GM12891 (cell line): Measurements from ENCODE around the gene MED20.

Source experiments
- POLR2A ChIP-seq: IDR thresholded peaks from 2 replicates; pipeline ENCODE4 v1.6.1; 2011; ENCODE audit warnings: low read depth, low read length, control low read depth
- POLR2AphosphoS5 ChIP-seq: IDR thresholded peaks from 2 replicates; pipeline ENCODE4 v1.6.1; 2011; ENCODE audit warnings: low read depth, low read length, control low read depth
- POU2F2 ChIP-seq: IDR thresholded peaks from 2 replicates; pipeline ENCODE4 v1.6.1; 2011; ENCODE audit warnings: low read depth, mild to moderate bottlenecking, control low read depth, low read length, moderate library complexity
- SPI1 ChIP-seq: IDR thresholded peaks from 2 replicates; pipeline ENCODE4 v1.6.1; 2011; ENCODE audit warnings: low read depth, low read length, control low read depth
- TAF1 ChIP-seq: IDR thresholded peaks from 2 replicates; pipeline ENCODE4 v1.6.1; 2011; ENCODE audit warnings: low read depth, low read length, control low read depth

DNA sequence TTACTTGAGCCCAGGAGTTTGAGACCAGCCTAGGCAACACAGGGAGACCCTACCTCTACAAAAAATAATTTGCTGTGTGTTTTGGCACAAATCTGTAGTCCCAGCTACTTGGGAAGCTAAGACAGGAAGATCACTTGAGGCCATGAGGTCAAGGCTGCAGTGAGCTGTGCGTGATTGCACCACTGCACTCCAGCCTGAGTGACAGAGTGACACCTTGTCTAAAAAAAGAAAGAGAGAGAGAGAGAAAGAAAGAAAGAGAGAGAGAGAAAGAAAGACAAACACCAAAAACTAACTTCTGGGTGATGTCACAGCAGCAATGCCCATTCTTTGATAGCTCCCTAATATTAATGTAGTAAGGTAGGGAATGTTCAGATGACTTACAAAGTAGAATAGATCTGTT, 46.2 kb downstream of the MED20 start:
- no peak for TF ChIP-seq SPI1
- TF ChIP-seq POLR2A = no peak
- TF ChIP-seq POLR2AphosphoS5 = no peak
- no peak for TF ChIP-seq TAF1
- TF ChIP-seq POU2F2 = no peak
